ENCODE results near the gene REXO4.

REXO4 gene

GRCh38 chr9:133428617-133429101, 10.8 kb upstream of the REXO4 start:
- peak overlapping the region; percentile 10 for H3K4me3 ChIP-seq (ENCODE audit: low read depth, low read length)
- TF ChIP-seq, protein P1, sequence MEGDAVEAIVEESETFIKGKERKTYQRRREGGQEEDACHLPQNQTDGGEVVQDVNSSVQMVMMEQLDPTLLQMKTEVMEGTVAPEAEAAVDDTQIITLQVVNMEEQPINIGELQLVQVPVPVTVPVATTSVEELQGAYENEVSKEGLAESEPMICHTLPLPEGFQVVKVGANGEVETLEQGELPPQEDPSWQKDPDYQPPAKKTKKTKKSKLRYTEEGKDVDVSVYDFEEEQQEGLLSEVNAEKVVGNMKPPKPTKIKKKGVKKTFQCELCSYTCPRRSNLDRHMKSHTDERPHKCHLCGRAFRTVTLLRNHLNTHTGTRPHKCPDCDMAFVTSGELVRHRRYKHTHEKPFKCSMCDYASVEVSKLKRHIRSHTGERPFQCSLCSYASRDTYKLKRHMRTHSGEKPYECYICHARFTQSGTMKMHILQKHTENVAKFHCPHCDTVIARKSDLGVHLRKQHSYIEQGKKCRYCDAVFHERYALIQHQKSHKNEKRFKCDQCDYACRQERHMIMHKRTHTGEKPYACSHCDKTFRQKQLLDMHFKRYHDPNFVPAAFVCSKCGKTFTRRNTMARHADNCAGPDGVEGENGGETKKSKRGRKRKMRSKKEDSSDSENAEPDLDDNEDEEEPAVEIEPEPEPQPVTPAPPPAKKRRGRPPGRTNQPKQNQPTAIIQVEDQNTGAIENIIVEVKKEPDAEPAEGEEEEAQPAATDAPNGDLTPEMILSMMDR (IDR thresholded peaks at IDR 0.05; ENCODE audit: borderline replicate concordance, insufficient read depth, low read depth, low read length), result no peak

DNA sequence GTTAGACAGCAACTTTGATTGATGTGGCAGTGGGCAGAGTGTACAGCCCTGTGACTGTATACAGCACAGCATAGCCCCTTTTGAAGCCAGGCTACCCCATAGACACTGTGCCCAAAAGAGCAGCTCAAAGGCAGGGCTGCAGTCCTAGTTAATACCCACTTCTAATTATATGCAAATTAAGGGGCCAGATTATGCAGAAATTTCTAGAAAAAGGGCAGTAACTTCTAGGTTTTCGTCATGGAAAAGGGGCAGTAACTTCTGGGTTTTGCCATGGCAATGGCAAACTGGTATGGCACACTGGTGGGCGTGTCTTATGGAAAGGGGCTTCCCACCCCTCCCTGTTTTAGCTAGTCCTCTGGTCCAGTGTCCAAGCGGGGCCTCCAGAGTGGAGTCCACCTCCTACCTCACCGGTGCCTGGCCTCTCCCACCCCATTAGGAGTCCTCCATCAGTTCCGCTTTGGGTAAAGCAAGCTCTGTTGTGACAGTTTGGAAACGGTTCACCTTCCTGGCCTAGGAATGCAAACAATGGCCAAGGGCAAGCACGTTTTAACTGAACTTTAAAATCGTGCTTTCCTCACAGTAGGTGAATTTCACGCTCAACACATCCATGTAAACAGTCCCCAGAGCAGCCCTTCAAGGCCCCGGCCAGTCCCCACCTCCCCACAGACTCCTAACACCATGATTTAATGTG, 10.0 kb upstream of the REXO4 start:
- TF ChIP-seq, protein P1 (IDR thresholded peaks at IDR 0.05; ENCODE audit: borderline replicate concordance, insufficient read depth, low read depth, low read length), result no peak
- H3K4me3 ChIP-seq (ENCODE audit: low read depth, low read length), result no peak overlapping the region

DNA sequence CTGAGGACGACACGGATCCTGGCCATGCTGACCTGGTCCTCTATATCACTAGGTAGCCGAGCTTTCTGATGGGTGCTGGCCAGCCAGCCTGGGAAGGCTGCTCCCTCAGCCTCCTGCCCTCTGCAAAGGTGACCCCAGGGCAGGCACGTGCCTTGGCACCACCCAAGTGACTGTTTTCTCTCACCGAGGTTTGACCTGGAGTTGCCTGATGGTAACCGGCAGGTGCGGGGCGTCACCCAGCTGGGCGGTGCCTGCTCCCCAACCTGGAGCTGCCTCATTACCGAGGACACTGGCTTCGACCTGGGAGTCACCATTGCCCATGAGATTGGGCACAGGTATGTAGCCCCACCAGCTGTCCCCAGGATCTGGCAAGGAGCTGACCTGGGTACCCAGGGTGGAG, 8.2 kb upstream of the REXO4 start:
- TF ChIP-seq, protein P1 (IDR thresholded peaks at IDR 0.05; ENCODE audit: borderline replicate concordance, insufficient read depth, low read depth, low read length), result no peak

GRCh38 chr9:133425049-133425632, 7.3 kb upstream of the REXO4 start:
- TF ChIP-seq, protein P1 (IDR thresholded peaks at IDR 0.05; ENCODE audit: borderline replicate concordance, insufficient read depth, low read depth, low read length), result no peak
- H3K4me3 ChIP-seq (ENCODE audit: low read depth, low read length), result no peak overlapping the region

More for the DNA sequence above, 8.2 kb upstream of the REXO4 start:
- H3K4me3 ChIP-seq (ENCODE audit: low read depth, low read length), result no peak overlapping the region

GRCh38 chr9:133424187-133424586, 6.4 kb upstream of the REXO4 start:
- TF ChIP-seq, protein P1 (IDR thresholded peaks at IDR 0.05; ENCODE audit: borderline replicate concordance, insufficient read depth, low read depth, low read length), result no peak
- no peak overlapping the region for H3K4me3 ChIP-seq (ENCODE audit: low read depth, low read length)

DNA sequence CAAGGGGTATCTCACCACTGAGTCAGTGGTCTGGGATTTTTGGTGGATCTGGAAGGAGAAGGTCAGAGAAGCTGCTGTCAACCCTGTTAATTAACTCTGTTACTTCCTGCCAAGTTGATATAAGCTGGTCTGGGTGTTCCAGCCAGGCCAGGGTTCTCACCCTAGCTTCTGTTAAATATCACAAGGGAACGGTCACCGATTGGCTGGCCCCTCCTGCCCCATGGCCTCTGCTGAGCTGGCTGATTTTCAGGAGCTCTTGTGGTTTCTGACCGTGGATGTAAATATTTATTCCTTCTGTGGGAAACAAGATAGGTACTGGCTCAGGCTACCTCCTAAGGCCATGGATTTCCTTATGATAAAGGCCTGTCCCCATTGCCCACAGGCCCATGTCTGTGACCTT, 5.4 kb upstream of the REXO4 start:
- H3K4me3 ChIP-seq (ENCODE audit: low read depth, low read length), result no peak overlapping the region
- TF ChIP-seq, protein P1 (IDR thresholded peaks at IDR 0.05; ENCODE audit: borderline replicate concordance, insufficient read depth, low read depth, low read length), result no peak

All from GM12875 (cell line).